Measurements from ENCODE around the gene ZFP36L2.

ZFP36L2 gene

DNA sequence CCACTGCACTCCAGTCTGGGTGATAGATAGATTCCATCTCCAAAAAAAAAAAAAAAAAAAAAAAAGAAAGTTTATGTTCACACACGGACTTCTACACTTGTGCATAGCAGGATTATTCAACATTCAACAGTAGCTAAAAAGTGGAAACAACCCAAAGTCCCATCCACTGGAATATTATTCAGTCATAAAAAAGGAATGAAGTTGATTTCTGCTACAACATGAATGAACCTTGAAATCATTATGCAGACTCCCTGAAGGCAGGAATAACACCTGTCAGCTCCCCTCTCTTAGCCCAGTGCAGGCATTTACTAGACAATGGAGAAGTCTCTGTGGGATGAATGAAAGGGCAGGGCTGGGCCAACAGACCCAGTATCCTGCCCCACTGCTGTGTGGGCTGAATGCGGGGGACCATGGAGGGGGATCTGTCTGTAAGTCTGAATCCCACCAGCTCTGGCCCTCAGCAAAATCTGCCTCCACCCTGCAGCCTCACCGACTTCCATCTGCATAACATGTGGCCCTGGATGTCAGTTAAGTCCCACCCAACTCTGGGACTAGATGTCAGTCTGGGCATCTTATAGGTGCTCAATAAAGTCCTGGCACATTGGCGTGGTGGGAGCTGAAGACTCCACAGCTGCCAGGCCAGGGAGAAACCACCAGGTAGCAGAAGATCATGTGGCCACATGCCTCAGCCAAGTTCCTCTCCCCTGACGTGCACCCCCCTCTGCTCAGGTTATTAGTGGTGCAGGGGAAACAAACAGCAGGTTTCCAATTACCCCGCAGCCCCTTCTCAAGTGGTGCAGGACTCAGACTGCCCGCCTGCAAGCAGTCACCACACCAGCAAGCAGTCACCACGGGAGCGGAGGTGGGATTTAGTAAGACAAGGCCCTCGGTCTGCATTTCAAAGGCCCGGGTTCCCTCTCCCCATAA is 8.9 kb downstream of the ZFP36L2 start (continued):
- TF ChIP-seq, protein P1, sequence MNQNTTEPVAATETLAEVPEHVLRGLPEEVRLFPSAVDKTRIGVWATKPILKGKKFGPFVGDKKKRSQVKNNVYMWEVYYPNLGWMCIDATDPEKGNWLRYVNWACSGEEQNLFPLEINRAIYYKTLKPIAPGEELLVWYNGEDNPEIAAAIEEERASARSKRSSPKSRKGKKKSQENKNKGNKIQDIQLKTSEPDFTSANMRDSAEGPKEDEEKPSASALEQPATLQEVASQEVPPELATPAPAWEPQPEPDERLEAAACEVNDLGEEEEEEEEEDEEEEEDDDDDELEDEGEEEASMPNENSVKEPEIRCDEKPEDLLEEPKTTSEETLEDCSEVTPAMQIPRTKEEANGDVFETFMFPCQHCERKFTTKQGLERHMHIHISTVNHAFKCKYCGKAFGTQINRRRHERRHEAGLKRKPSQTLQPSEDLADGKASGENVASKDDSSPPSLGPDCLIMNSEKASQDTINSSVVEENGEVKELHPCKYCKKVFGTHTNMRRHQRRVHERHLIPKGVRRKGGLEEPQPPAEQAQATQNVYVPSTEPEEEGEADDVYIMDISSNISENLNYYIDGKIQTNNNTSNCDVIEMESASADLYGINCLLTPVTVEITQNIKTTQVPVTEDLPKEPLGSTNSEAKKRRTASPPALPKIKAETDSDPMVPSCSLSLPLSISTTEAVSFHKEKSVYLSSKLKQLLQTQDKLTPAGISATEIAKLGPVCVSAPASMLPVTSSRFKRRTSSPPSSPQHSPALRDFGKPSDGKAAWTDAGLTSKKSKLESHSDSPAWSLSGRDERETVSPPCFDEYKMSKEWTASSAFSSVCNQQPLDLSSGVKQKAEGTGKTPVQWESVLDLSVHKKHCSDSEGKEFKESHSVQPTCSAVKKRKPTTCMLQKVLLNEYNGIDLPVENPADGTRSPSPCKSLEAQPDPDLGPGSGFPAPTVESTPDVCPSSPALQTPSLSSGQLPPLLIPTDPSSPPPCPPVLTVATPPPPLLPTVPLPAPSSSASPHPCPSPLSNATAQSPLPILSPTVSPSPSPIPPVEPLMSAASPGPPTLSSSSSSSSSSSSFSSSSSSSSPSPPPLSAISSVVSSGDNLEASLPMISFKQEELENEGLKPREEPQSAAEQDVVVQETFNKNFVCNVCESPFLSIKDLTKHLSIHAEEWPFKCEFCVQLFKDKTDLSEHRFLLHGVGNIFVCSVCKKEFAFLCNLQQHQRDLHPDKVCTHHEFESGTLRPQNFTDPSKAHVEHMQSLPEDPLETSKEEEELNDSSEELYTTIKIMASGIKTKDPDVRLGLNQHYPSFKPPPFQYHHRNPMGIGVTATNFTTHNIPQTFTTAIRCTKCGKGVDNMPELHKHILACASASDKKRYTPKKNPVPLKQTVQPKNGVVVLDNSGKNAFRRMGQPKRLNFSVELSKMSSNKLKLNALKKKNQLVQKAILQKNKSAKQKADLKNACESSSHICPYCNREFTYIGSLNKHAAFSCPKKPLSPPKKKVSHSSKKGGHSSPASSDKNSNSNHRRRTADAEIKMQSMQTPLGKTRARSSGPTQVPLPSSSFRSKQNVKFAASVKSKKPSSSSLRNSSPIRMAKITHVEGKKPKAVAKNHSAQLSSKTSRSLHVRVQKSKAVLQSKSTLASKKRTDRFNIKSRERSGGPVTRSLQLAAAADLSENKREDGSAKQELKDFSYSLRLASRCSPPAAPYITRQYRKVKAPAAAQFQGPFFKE (tag by site-specific recombination; IDR thresholded peaks at IDR 0.05; ENCODE audit: borderline replicate concordance) = no peak
- TF ChIP-seq, protein P2, sequence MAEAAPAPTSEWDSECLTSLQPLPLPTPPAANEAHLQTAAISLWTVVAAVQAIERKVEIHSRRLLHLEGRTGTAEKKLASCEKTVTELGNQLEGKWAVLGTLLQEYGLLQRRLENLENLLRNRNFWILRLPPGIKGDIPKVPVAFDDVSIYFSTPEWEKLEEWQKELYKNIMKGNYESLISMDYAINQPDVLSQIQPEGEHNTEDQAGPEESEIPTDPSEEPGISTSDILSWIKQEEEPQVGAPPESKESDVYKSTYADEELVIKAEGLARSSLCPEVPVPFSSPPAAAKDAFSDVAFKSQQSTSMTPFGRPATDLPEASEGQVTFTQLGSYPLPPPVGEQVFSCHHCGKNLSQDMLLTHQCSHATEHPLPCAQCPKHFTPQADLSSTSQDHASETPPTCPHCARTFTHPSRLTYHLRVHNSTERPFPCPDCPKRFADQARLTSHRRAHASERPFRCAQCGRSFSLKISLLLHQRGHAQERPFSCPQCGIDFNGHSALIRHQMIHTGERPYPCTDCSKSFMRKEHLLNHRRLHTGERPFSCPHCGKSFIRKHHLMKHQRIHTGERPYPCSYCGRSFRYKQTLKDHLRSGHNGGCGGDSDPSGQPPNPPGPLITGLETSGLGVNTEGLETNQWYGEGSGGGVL (tag by site-specific recombination; IDR thresholded peaks at IDR 0.05) = peak; percentile 35; the same call in 1 of the 2 replicates
- TF ChIP-seq ZNF664 (tag by site-specific recombination; IDR thresholded peaks at IDR 0.05) (peak; percentile 94), ZNF223 (tag by site-specific recombination; IDR thresholded peaks at IDR 0.05) (no peak), ZNF423 (tag by site-specific recombination; IDR thresholded peaks at IDR 0.05) (peak; percentile 52; the same call in 1 of the 2 replicates), ZNF112 (tag by site-specific recombination; IDR thresholded peaks at IDR 0.05) (no peak), GLI4 (tag by site-specific recombination; IDR thresholded peaks at IDR 0.05) (no peak), ZNF623 (tag by site-specific recombination; IDR thresholded peaks at IDR 0.05) (no peak), ZNF133 (tag by site-specific recombination; IDR thresholded peaks at IDR 0.05) (no peak), KLF7 (tag by site-specific recombination; IDR thresholded peaks at IDR 0.05; ENCODE audit: borderline replicate concordance) (no peak), ZNF335 (tag by site-specific recombination; conservative IDR thresholded peaks at IDR 0.05) (0 out of 2 replicates have a peak, but pooled peaks have one; percentile 53)
- TF ChIP-seq, protein P3, sequence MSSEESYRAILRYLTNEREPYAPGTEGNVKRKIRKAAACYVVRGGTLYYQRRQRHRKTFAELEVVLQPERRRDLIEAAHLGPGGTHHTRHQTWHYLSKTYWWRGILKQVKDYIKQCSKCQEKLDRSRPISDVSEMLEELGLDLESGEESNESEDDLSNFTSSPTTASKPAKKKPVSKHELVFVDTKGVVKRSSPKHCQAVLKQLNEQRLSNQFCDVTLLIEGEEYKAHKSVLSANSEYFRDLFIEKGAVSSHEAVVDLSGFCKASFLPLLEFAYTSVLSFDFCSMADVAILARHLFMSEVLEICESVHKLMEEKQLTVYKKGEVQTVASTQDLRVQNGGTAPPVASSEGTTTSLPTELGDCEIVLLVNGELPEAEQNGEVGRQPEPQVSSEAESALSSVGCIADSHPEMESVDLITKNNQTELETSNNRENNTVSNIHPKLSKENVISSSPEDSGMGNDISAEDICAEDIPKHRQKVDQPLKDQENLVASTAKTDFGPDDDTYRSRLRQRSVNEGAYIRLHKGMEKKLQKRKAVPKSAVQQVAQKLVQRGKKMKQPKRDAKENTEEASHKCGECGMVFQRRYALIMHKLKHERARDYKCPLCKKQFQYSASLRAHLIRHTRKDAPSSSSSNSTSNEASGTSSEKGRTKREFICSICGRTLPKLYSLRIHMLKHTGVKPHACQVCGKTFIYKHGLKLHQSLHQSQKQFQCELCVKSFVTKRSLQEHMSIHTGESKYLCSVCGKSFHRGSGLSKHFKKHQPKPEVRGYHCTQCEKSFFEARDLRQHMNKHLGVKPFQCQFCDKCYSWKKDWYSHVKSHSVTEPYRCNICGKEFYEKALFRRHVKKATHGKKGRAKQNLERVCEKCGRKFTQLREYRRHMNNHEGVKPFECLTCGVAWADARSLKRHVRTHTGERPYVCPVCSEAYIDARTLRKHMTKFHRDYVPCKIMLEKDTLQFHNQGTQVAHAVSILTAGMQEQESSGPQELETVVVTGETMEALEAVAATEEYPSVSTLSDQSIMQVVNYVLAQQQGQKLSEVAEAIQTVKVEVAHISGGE (tag by site-specific recombination; conservative IDR thresholded peaks at IDR 0.05; ENCODE audit: low read depth) = no peak
- TF ChIP-seq, protein P4, sequence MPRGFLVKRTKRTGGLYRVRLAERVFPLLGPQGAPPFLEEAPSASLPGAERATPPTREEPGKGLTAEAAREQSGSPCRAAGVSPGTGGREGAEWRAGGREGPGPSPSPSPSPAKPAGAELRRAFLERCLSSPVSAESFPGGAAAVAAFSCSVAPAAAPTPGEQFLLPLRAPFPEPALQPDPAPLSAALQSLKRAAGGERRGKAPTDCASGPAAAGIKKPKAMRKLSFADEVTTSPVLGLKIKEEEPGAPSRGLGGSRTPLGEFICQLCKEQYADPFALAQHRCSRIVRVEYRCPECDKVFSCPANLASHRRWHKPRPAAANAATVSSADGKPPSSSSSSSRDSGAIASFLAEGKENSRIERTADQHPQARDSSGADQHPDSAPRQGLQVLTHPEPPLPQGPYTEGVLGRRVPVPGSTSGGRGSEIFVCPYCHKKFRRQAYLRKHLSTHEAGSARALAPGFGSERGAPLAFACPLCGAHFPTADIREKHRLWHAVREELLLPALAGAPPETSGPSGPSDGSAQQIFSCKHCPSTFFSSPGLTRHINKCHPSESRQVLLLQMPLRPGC (tag by site-specific recombination; IDR thresholded peaks at IDR 0.05) = no peak
- TF ChIP-seq, protein P5, sequence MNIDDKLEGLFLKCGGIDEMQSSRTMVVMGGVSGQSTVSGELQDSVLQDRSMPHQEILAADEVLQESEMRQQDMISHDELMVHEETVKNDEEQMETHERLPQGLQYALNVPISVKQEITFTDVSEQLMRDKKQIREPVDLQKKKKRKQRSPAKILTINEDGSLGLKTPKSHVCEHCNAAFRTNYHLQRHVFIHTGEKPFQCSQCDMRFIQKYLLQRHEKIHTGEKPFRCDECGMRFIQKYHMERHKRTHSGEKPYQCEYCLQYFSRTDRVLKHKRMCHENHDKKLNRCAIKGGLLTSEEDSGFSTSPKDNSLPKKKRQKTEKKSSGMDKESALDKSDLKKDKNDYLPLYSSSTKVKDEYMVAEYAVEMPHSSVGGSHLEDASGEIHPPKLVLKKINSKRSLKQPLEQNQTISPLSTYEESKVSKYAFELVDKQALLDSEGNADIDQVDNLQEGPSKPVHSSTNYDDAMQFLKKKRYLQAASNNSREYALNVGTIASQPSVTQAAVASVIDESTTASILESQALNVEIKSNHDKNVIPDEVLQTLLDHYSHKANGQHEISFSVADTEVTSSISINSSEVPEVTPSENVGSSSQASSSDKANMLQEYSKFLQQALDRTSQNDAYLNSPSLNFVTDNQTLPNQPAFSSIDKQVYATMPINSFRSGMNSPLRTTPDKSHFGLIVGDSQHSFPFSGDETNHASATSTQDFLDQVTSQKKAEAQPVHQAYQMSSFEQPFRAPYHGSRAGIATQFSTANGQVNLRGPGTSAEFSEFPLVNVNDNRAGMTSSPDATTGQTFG (tag by site-specific recombination; IDR thresholded peaks at IDR 0.05; ENCODE audit: borderline replicate concordance) = no peak
- TF ChIP-seq, protein P6, sequence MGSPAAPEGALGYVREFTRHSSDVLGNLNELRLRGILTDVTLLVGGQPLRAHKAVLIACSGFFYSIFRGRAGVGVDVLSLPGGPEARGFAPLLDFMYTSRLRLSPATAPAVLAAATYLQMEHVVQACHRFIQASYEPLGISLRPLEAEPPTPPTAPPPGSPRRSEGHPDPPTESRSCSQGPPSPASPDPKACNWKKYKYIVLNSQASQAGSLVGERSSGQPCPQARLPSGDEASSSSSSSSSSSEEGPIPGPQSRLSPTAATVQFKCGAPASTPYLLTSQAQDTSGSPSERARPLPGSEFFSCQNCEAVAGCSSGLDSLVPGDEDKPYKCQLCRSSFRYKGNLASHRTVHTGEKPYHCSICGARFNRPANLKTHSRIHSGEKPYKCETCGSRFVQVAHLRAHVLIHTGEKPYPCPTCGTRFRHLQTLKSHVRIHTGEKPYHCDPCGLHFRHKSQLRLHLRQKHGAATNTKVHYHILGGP (tag by site-specific recombination; IDR thresholded peaks at IDR 0.05) = no peak
- TF ChIP-seq, protein P7, sequence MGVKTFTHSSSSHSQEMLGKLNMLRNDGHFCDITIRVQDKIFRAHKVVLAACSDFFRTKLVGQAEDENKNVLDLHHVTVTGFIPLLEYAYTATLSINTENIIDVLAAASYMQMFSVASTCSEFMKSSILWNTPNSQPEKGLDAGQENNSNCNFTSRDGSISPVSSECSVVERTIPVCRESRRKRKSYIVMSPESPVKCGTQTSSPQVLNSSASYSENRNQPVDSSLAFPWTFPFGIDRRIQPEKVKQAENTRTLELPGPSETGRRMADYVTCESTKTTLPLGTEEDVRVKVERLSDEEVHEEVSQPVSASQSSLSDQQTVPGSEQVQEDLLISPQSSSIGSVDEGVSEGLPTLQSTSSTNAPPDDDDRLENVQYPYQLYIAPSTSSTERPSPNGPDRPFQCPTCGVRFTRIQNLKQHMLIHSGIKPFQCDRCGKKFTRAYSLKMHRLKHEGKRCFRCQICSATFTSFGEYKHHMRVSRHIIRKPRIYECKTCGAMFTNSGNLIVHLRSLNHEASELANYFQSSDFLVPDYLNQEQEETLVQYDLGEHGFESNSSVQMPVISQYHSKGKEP (tag by site-specific recombination; IDR thresholded peaks at IDR 0.05) = peak; percentile 73
- TF ChIP-seq, protein P8, sequence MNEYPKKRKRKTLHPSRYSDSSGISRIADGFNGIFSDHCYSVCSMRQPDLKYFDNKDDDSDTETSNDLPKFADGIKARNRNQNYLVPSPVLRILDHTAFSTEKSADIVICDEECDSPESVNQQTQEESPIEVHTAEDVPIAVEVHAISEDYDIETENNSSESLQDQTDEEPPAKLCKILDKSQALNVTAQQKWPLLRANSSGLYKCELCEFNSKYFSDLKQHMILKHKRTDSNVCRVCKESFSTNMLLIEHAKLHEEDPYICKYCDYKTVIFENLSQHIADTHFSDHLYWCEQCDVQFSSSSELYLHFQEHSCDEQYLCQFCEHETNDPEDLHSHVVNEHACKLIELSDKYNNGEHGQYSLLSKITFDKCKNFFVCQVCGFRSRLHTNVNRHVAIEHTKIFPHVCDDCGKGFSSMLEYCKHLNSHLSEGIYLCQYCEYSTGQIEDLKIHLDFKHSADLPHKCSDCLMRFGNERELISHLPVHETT (tag by site-specific recombination; IDR thresholded peaks at IDR 0.05) = no peak
